ENCODE data around the gene CCNY. TPM values are rescaled to one million over a fixed set of nuclear protein-coding genes. Genes with fewer than 3 reads are reported as not detected.
A peak's percentile ranks its signal among the peaks of the same experiment; 100 is the strongest.

The CCNY gene
- total RNA-seq, 3 donors from 2014 or later, result 28.7 to 41.0 (median 36.1) TPM

DNA sequence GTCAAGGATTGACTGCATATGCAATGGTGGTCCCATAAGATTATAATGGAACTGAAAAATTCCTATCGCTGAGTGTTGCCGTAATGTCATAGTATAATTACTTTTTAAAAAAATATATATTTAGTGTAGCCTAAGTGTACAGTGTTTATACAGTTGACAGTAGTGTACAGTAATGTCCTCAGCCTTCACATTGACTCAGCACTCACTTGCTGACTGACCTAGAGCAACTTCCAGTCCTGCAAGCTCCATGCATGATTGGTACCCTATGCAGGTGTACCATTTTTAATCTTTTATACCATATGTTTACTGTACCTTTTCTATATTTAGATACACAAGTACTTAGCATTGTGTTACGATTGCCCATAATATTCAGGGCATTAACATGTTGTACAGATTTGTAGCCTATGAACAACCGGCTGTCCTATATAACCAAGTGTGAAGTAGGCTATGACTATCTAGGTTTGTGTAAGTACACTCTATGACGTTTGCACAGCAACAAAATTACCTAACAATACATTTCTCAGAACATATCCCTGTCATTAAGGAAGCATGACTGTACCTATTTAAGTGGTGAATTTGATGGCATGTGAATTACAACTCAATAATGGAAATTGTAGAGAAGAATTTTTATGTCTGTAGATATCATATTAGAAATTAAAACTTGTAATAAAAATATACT is 40.9 kb downstream of the CCNY start:
- no peak for DNase-seq (ENCODE audit: low spot score in 2 of 2)
- Histone ChIP-seq H3K4me1 (no peaks in the 10 kb centered on the region), H3K27ac (no peak overlapping the region), H3K4me3 (no peak overlapping the region), H3K9me3 (no peaks in the 10 kb centered on the region), H3K27me3 (no peaks in the 10 kb centered on the region), H3K36me3 (no peaks in the 10 kb centered on the region)
- intact Hi-C loops (cut with DNase I; ENCODE audit: low total_unique reads), result no loop called here
- no peak for TF ChIP-seq POLR2A (IDR thresholded peaks at IDR 0.05)
- TF ChIP-seq, protein P1, sequence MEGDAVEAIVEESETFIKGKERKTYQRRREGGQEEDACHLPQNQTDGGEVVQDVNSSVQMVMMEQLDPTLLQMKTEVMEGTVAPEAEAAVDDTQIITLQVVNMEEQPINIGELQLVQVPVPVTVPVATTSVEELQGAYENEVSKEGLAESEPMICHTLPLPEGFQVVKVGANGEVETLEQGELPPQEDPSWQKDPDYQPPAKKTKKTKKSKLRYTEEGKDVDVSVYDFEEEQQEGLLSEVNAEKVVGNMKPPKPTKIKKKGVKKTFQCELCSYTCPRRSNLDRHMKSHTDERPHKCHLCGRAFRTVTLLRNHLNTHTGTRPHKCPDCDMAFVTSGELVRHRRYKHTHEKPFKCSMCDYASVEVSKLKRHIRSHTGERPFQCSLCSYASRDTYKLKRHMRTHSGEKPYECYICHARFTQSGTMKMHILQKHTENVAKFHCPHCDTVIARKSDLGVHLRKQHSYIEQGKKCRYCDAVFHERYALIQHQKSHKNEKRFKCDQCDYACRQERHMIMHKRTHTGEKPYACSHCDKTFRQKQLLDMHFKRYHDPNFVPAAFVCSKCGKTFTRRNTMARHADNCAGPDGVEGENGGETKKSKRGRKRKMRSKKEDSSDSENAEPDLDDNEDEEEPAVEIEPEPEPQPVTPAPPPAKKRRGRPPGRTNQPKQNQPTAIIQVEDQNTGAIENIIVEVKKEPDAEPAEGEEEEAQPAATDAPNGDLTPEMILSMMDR (IDR thresholded peaks at IDR 0.05), result no peak
- no peak for TF ChIP-seq POLR2AphosphoS5 (IDR thresholded peaks at IDR 0.05)

DNA sequence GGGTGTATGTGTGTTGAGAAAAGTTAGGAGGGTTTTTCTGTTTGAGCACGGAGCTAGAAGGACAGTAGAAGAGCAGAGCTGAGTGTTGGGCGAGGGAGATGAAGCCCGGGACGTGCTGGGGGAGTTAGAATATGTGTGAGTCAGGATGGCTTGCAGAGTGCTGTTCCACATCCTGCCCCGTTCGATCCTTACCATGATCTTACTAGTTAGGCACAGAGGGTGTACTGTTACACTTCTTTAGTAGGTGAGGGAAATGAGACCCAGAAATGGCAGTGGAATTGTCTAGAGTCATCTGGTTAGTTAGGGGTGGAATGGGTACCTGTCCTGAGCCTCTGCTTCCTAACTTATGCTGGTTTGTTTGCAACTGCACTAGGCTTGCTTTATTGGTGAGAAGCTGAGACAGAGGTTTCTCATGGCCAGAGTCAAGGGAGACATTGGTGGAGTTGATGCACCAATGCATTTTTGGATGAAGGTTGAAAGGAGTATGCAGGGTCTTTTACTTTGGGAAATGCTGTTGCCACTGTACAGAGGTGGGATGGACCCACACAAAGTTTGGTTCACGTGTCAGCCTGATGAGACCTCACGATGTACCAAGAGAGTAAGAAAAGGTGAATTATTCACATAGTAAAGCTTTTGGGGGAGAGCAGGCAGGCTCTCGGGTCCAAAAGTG is 42.4 kb downstream of the CCNY start:
- intact Hi-C loops (cut with DNase I; ENCODE audit: low total_unique reads), result no loop called here
- no peak for DNase-seq (ENCODE audit: low spot score in 2 of 2)
- TF ChIP-seq POLR2A (IDR thresholded peaks at IDR 0.05), result no peak
- TF ChIP-seq, protein P1 (IDR thresholded peaks at IDR 0.05), result no peak
- TF ChIP-seq POLR2AphosphoS5 (IDR thresholded peaks at IDR 0.05), result no peak
- no peaks in the 10 kb centered on the region for H3K9me3 ChIP-seq
- H3K27ac ChIP-seq, result peak overlapping the region; percentile 54 to 80
- H3K36me3 ChIP-seq, result no peaks in the 10 kb centered on the region
- H3K4me3 ChIP-seq, result no peak overlapping the region
- H3K4me1 ChIP-seq, result no peaks in the 10 kb centered on the region
- no peaks in the 10 kb centered on the region for H3K27me3 ChIP-seq

DNA sequence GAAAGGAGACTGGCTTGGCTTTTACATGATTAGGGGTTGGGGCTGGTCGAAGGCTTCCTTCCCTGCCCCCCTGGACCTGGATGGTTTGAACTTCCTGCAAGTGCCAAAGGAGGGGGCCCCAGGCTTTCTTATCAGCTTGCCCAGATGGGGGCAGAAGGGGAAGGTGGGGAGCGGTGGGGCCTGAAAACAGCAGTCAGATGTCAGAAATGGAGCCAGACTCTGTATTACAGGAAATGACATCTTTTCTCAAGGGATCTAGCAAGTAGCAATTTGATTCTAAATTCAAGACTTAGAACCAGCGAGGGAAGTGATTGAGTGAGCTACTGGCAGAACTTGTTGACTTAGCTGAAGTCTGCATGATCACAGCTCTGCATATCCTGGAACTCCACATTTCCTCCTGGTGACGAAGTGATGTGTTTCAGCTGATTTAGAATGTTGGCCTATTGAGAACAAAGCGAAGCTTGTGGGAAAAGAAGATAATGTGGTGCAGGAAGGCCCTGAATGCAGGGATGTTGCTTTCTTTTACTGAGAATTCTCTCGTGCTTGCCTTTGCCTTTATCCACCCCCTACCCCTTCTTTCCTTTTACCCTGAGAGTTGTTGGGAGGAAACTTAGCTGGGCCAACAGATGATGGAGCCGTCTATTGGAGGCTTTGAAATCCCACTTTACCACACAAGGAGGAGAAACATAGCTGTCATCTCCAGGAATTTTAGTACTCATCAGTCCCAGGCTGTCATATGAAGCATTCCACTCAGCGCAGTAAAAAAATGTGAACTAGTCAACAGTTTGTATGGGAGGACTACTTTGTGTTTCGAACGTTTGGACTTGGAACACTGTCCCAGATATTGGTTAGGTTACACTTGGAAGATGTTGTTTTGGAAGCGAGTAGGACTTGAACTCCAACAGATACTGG is 43.2 kb downstream of the CCNY start:
- Histone ChIP-seq H3K9me3 (no peaks in the 10 kb centered on the region), H3K27me3 (no peaks in the 10 kb centered on the region), H3K36me3 (no peaks in the 10 kb centered on the region), H3K27ac (peak overlapping the region; percentile 54 to 80), H3K4me3 (no peak overlapping the region), H3K4me1 (no peaks in the 10 kb centered on the region)
- intact Hi-C loops (cut with DNase I; ENCODE audit: low total_unique reads), result no loop called here
- TF ChIP-seq POLR2AphosphoS5 (IDR thresholded peaks at IDR 0.05), result no peak
- no peak for TF ChIP-seq POLR2A (IDR thresholded peaks at IDR 0.05)
- TF ChIP-seq, protein P1 (IDR thresholded peaks at IDR 0.05), result no peak
- DNase-seq (ENCODE audit: low spot score in 2 of 2), result no peak

DNA sequence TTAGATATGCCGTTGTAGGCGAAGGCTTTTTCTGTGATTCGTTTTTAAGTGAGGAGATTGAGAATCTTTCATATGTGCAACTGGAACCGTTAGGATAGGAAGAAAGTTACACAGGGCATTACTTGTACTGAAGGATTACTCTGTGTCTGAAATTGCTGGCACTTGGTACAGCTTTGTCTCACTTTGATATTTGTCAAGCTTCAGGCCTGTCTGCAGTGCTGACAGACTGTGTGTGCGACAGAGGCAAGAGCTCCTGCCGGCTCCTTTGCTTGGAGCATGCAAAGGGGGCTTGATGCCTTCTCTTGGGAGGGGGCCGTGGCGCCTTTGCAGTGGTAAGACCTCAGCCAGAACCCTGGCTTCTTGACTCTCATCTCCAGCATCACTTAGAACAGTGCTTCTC is 45.8 kb downstream of the CCNY start:
- TF ChIP-seq POLR2A (IDR thresholded peaks at IDR 0.05), result no peak
- no peak for TF ChIP-seq POLR2AphosphoS5 (IDR thresholded peaks at IDR 0.05)
- TF ChIP-seq, protein P1 (IDR thresholded peaks at IDR 0.05), result no peak
- H3K9me3 ChIP-seq, result no peaks in the 10 kb centered on the region
- no peak overlapping the region for H3K27ac ChIP-seq
- H3K4me3 ChIP-seq, result no peak overlapping the region
- H3K27me3 ChIP-seq, result no peaks in the 10 kb centered on the region
- no peaks in the 10 kb centered on the region for H3K36me3 ChIP-seq
- H3K4me1 ChIP-seq, result peaks cover 0 to 4% of the 10 kb centered on the region in 2 donors
- DNase-seq (ENCODE audit: low spot score in 2 of 2), result no peak
- intact Hi-C loops (cut with DNase I; ENCODE audit: low total_unique reads), result no loop called here
